Fibroblast of mammary gland (primary cell): Measurements from ENCODE around the gene FAM117A.
A peak's percentile ranks its signal among the peaks of the same experiment; 100 is the strongest.

Source experiments
- DNase-seq: peaks from one replicate; pipeline ENCODE4 v3.0.0-alpha.2; 2010; ENCODE audit warnings: low read depth
- H3K4me3 ChIP-seq: 2 replicates; pipeline ENCODE4 v1.5.1; 2011; ENCODE audit warnings: low read depth, mild to moderate bottlenecking, low read length, moderate library complexity; ENCODE audit not compliant: control insufficient read depth
- TF ChIP-seq, protein P1 (sequence below): conservative IDR thresholded peaks from 2 replicates; pipeline ENCODE4 v1.5.1; 2011; ENCODE audit warnings: low read depth, low read length, inconsistent platforms; ENCODE audit not compliant: control insufficient read depth, insufficient read depth

FAM117A gene

GRCh38 chr17:49699966-49700575 lies 63.9 kb downstream of the FAM117A start:
- no peak for DNase-seq
- TF ChIP-seq, protein P1, sequence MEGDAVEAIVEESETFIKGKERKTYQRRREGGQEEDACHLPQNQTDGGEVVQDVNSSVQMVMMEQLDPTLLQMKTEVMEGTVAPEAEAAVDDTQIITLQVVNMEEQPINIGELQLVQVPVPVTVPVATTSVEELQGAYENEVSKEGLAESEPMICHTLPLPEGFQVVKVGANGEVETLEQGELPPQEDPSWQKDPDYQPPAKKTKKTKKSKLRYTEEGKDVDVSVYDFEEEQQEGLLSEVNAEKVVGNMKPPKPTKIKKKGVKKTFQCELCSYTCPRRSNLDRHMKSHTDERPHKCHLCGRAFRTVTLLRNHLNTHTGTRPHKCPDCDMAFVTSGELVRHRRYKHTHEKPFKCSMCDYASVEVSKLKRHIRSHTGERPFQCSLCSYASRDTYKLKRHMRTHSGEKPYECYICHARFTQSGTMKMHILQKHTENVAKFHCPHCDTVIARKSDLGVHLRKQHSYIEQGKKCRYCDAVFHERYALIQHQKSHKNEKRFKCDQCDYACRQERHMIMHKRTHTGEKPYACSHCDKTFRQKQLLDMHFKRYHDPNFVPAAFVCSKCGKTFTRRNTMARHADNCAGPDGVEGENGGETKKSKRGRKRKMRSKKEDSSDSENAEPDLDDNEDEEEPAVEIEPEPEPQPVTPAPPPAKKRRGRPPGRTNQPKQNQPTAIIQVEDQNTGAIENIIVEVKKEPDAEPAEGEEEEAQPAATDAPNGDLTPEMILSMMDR, result no peak
- H3K4me3 ChIP-seq, result no peak overlapping the region

- DNase-seq, result no peak
- TF ChIP-seq, protein P1, result no peak
- no peak overlapping the region for H3K4me3 ChIP-seq
Observed at GRCh38 chr17:49698005-49698404, 65.9 kb downstream of the FAM117A start.

DNA sequence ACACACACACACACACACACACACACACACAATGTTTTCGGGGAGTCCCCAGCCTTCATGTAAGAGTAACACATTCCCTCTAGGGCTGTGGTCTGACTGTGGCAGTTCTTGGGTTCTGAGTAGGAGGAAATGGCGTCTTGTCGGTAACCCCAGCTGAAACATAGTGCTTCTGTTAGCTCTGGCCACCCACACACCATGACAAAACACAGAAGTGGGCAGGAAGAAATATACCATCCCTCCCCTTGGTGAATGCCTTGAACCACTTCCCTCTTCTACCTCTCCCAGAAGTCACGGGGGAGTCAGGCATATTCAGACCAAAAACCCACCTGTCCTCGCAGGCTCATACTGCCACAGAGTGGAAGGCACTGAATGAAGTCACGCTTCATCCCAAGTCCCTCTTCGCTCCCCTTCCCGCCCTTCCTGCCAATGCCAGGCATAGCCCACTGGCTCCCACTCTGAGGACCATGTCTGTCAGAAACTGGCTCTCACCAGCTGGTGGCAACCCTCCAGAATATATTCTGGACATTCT lies 67.6 kb downstream of the FAM117A start:
- no peak for DNase-seq
- H3K4me3 ChIP-seq, result no peak overlapping the region
- TF ChIP-seq, protein P1, result no peak

- H3K4me3 ChIP-seq, result no peak overlapping the region
- DNase-seq, result no peak
- TF ChIP-seq, protein P1, result no peak
Observed at GRCh38 chr17:49695698-49696232, 68.2 kb downstream of the FAM117A start.

GRCh38 chr17:49694847-49695697 lies 68.9 kb downstream of the FAM117A start:
- no peak overlapping the region for H3K4me3 ChIP-seq
- DNase-seq, result peak; percentile 17
- TF ChIP-seq, protein P1, result peak; percentile 89

DNA sequence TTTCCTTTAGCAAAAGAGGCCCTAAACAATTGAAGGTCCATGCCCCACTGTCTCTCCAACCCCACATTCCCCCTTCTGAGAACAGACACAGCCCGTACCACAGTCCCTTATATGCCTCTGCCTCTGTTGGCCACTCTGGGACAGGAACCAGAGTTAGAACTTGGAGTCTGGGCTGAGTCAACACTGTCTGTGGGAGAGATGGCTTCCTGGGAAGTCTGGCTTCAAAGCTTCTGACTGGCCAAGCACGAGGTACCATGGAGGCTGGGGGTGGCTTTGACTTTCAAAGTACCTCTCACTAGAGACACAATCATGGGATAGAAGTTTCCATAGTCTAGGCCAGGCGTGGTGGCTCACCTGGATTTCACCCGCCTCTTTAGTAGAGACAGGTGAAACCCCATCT lies 71.2 kb downstream of the FAM117A start:
- TF ChIP-seq, protein P1, result no peak
- H3K4me3 ChIP-seq, result no peak overlapping the region
- no peak for DNase-seq
